Endothelial cell of umbilical vein (primary cell): Measurements from ENCODE around the gene EFNA2.

ENCODE experiments used
- POLR2A ChIP-seq: IDR thresholded peaks from 2 replicates; pipeline ENCODE4 v1.6.1; 2012; ENCODE audit warnings: low read depth, mild to moderate bottlenecking, control low read depth, low read length
- TF ChIP-seq, protein P1 (sequence below): IDR thresholded peaks from 2 replicates; pipeline ENCODE4 v1.6.1; 2011; ENCODE audit not compliant: insufficient read depth, insufficient read length

DNA sequence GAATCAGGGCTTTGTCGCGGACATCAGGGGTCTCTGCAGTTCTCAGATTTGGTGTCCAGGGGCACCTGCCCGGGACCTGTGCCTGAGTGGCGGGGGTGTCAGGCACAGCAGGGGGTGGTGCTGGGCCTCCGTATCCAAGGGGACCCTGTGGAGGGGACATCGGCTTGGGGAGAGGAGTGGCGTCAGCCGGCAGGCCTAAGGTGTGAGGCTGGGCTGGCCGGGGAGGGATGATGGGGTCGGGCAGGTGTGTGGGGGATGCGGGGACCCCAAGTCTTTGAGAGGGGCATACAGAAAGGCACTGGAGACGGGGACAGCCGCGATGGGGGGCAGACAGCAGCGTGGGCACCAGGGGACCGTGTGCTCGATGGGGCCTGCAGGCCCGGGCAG is 2.5 kb downstream of the EFNA2 start:
- TF ChIP-seq POLR2A: no peak
- TF ChIP-seq, protein P1, sequence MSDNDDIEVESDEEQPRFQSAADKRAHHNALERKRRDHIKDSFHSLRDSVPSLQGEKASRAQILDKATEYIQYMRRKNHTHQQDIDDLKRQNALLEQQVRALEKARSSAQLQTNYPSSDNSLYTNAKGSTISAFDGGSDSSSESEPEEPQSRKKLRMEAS: no peak
